HepG2 (cell line): ENCODE data around the gene CARS2. TPM values are rescaled to one million over a fixed set of nuclear protein-coding genes. Genes with fewer than 3 reads are reported as not detected.

Experiments
- ATF3 ChIP-seq: sonication (generic); formaldehyde crosslinking; IDR thresholded peaks from 2 replicates; pipeline ENCODE4 v1.4.0; 2020; ENCODE audit warnings: missing genetic modification reagents
- ATF6 ChIP-seq: sonication (generic); formaldehyde crosslinking; conservative IDR thresholded peaks from 2 replicates; pipeline ENCODE4 v1.4.0; 2020; ENCODE audit warnings: missing genetic modification reagents
- CEBPZ ChIP-seq: IDR thresholded peaks from 2 replicates; pipeline ENCODE4 v1.6.1; 2012; ENCODE audit warnings: low read length, improper control_type of control experiment
- FIP1L1 ChIP-seq: fragments of 200-400 bp; formaldehyde crosslinking; IDR thresholded peaks from 2 replicates; pipeline ENCODE4 v1.6.1; 2018; ENCODE audit warnings: low read depth, mild to moderate bottlenecking, low read length, moderate library complexity, borderline replicate concordance; ENCODE audit not compliant: insufficient read depth
- FUBP1 ChIP-seq: sonication (generic); formaldehyde crosslinking; IDR thresholded peaks from 2 replicates; pipeline ENCODE4 v1.5.1; 2020; ENCODE audit warnings: missing genetic modification reagents, mild to moderate bottlenecking, borderline replicate concordance
- RBM39 ChIP-seq: fragments of 200-400 bp; formaldehyde crosslinking; IDR thresholded peaks from one replicate; pipeline ENCODE4 v1.6.1; 2018; ENCODE audit warnings: antibody characterized with exemption, mild to moderate bottlenecking, low read depth, low read length; ENCODE audit not compliant: poor library complexity, severe bottlenecking
- SAFB2 ChIP-seq: sonication (generic); formaldehyde crosslinking; IDR thresholded peaks from 2 replicates; pipeline ENCODE4 v1.5.1; 2020; ENCODE audit warnings: missing genetic modification reagents, low read depth, mild to moderate bottlenecking, borderline replicate concordance
- STAG1 ChIP-seq: sonication (generic); formaldehyde crosslinking; IDR thresholded peaks from 2 replicates; pipeline ENCODE4 v1.4.0; 2020; ENCODE audit warnings: missing genetic modification reagents
- TFDP1 ChIP-seq: IDR thresholded peaks from 2 replicates; pipeline ENCODE4 v1.6.1; 2016; ENCODE audit warnings: missing compliant biosample characterization, missing genetic modification reagents, borderline replicate concordance
- ZBTB8A ChIP-seq: sonication (generic); formaldehyde crosslinking; IDR thresholded peaks from 2 replicates; pipeline ENCODE4 v1.4.0; 2020; ENCODE audit warnings: mild to moderate bottlenecking, low read depth, missing genetic modification reagents, borderline replicate concordance
- ZNF574 ChIP-seq: sonication (generic); formaldehyde crosslinking; IDR thresholded peaks from 2 replicates; pipeline ENCODE4 v1.4.0; 2020; ENCODE audit warnings: missing genetic modification reagents
- ZNF781 ChIP-seq: sonication (generic); formaldehyde crosslinking; IDR thresholded peaks from 2 replicates; pipeline ENCODE4 v1.5.1; 2020; ENCODE audit warnings: borderline replicate concordance, mild to moderate bottlenecking, missing genetic modification reagents; ENCODE audit errors: not compliant biosample characterization
- ZNF788 ChIP-seq: sonication (generic); formaldehyde crosslinking; IDR thresholded peaks from 2 replicates; pipeline ENCODE4 v1.5.0; 2020; ENCODE audit warnings: mild to moderate bottlenecking, missing genetic modification reagents, borderline replicate concordance
- polyA plus RNA-seq, 8 experiments: library from polyadenylated mRNA; depleted of rRNA in 3 of 8; stranded (reverse) in 7 of 8; unstranded in 1 of 8; fragments of >200 nt; fragmentation: Illumina TruSeq in 4 of 8; extraction: Trizol in 4 of 8; gene quantifications; 2 replicates each; pipeline versions ENCODE4 v1.2.1 to v1.2.3, GENCODE V29; 2011 to 2016; ENCODE audit warnings: low read depth in 4 of 8, missing spikeins in 1 of 8, mixed read lengths in 1 of 8; ENCODE audit not compliant: insufficient read depth in 1 of 8
- total RNA-seq, 5 experiments: library from RNA; depleted of rRNA; stranded (reverse); fragments of >200 nt; fragmentation: Illumina TruSeq; extraction: Trizol; gene quantifications; 2 replicates each; pipeline ENCODE4 v1.2.3, GENCODE V29; 2016; ENCODE audit warnings: low read depth in 1 of 5

The CARS2 gene
- total and polyA plus RNA-seq, 2 of the 13 experiments (the other 11 are each of a cell fraction or from before 2014, with no cell fraction given), result 41.1 to 59.3 TPM

- TF ChIP-seq FUBP1 (CRISPR knock-in tag), result no peak
- TF ChIP-seq ATF6 (CRISPR knock-in tag), result no peak
- TF ChIP-seq CEBPZ, result no peak
- TF ChIP-seq ATF3 (CRISPR knock-in tag), result no peak
- no peak for TF ChIP-seq FIP1L1
- TF ChIP-seq SAFB2, result peak; percentile 58; the same call in 1 of the 2 replicates
- TF ChIP-seq STAG1 (CRISPR knock-in tag), result no peak
- peak; percentile 70; the same call in 1 of the 2 replicates for TF ChIP-seq TFDP1 (CRISPR knock-in tag)
- TF ChIP-seq ZNF574 (CRISPR knock-in tag), result peak; percentile 72
- TF ChIP-seq RBM39, result peak; percentile 79
- peak; percentile 59 for TF ChIP-seq ZNF781 (CRISPR knock-in tag)
- peak; percentile 59; the same call in 1 of the 2 replicates for TF ChIP-seq ZNF788
- 0 out of 2 replicates have a peak, but pooled peaks have one; percentile 24 for TF ChIP-seq ZBTB8A (CRISPR knock-in tag)
These were observed 7.1 kb upstream of the CARS2 start (continued) for GRCh38 chr13:110712849-110713641.
